GM19372 (cell line): ENCODE measurements around the gene OR2AK2.

ENCODE experiments used
- ATAC-seq: cut with Tn5 transposase; IDR thresholded peaks from one replicate; pipeline ENCODE4 v1.9.1; 2021; ENCODE audit warnings: mild to moderate bottlenecking, low read depth, moderate library complexity; ENCODE audit not compliant: unreplicated experiment

Gene OR2AK2, protein sequence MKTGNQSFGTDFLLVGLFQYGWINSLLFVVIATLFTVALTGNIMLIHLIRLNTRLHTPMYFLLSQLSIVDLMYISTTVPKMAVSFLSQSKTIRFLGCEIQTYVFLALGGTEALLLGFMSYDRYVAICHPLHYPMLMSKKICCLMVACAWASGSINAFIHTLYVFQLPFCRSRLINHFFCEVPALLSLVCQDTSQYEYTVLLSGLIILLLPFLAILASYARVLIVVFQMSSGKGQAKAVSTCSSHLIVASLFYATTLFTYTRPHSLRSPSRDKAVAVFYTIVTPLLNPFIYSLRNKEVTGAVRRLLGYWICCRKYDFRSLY

DNA sequence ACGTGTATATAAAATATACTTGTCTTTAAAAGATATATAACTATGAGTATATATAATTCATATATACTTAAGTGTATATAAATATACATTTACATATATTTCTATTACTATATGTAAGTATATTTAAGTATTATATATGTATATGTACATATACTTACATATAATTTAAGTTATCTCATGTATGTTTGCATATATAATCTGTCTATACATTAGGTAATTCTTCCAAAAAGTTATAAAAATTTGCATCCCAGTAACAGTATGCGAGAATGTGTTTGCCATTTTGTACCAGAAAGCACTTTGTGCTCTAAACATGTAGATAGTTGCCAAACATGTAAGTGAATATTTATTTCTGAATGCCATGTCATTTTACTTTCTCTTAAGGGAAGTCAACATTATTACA is at the start of gene OR2AK2:
Gene OR2AK2, plus strand, starts transcription at position 301 of the 400 bp plus-strand sequence. CDS start 144 bp downstream, outside the sequence.
- no peak for ATAC-seq

DNA sequence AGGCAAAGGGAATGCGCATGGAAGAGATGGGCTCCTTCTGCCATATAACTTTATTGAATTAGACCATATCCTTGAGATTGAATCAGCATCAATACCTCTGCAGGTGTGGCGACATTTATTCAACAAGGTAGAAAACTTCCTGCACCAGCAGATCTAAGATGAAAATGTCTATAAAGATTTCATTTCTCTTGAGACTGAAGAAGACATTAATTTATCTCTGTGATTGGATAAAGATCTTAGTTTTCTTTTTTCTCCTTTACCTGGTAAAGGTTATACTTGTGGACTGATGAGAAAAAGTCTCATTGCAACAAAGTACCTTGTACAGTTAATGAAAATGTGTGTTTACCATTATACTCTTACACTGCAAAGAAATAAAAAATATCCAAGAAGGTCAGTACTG is 45.1 kb upstream of the OR2AK2 start, which contains the start of gene OR2T8:
Gene OR2T8, plus strand, starts transcription at position 301 of the 400 bp plus-strand sequence. CDS start 766 bp downstream, outside the sequence.
- ATAC-seq = no peak

DNA sequence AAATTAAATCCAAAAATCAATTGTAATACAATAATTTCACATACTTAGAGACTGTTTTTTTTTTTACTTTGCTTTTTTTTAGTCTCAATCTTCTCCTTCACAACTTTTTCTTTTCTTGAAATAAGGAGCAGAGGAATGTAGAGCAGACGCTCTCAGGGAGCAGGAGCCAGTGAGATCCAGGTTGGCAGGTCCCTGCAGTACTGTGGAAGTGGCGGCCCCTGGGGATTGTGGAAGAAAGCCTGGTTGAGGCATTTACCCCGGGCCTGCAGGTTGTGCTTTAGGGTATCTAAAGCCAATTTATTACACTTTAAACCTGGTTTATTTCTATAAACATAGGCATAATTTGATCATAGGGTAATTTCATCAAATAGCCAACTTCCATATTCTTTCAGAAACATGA is 41.1 kb upstream of the OR2AK2 start:
- ATAC-seq = no peak

DNA sequence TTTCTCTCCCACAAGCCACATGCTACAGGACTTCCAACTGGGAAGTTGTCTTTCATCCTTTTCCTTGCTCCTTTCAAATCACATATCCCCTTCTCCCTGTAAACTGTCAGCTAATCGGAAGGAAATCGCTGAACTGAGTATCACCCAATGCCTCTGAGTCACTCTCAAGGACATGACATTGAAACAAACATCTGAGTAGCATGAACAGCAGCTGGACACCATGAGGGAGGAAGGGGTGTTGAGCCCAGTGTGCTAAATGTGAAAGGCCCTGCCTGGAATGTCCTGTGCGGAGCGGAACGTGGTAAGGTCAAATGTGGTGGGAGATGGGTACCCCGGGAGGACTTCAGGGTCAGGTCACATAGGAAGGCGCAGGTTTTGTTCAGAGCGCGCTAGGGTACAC is 40.2 kb upstream of the OR2AK2 start, which contains the start of gene OR2AJ1:
Gene OR2AJ1, plus strand, starts transcription at position 22 of the 400 bp plus-strand sequence. CDS start 8,880 bp downstream, outside the sequence.
- no peak for ATAC-seq

DNA sequence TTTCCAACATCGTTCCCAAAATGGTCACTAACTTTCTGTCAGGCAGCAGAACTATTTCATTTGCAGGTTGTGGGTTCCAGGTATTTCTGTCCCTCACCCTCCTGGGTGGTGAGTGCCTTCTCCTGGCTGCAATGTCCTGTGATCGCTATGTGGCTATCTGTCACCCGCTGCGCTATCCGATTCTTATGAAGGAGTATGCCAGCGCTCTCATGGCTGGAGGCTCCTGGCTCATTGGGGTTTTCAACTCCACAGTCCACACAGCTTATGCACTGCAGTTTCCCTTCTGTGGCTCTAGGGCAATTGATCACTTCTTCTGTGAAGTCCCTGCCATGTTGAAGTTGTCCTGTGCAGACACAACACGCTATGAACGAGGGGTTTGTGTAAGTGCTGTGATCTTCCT is 31.0 kb upstream of the OR2AK2 start:
- ATAC-seq = no peak

DNA sequence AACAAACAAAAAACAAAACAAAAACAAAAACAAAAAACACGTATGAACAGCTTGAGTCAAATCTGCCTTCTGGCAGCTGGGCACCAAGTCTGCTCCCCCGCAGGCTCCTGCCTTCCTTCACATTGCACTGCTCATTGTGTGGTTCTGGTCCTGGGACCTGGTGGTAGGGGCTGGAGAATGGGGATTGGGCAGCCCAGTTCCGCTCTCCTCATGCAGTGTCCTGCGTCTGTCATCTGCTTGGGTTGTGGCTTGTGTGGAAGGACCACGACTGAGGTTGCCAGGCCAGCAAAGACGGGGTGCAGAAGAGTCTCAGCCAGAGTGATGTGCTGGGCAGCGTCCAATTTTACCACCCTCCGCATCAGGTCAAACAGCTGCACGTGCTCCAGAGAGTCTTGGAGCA is 29.3 kb upstream of the OR2AK2 start:
- no peak for ATAC-seq

DNA sequence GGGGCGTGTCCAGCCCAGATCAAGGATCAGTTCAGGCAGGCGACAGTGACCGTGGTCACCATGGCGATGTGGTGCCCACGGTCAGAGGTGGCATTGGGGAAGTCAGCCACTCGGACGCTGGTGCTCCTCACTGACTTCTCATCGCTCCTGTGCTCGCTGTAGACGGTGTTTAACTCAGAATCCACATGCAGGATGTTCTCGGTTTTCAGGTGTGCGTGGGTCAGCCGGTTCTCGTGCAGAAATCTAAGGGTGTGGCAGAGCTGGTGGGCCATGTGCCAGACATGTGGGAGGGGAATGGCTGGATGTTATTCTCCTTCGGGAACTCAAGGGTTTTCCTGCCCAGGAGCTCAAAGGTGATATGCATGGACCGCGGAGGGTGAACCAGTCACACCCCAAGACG is 28.6 kb upstream of the OR2AK2 start:
- ATAC-seq = no peak

DNA sequence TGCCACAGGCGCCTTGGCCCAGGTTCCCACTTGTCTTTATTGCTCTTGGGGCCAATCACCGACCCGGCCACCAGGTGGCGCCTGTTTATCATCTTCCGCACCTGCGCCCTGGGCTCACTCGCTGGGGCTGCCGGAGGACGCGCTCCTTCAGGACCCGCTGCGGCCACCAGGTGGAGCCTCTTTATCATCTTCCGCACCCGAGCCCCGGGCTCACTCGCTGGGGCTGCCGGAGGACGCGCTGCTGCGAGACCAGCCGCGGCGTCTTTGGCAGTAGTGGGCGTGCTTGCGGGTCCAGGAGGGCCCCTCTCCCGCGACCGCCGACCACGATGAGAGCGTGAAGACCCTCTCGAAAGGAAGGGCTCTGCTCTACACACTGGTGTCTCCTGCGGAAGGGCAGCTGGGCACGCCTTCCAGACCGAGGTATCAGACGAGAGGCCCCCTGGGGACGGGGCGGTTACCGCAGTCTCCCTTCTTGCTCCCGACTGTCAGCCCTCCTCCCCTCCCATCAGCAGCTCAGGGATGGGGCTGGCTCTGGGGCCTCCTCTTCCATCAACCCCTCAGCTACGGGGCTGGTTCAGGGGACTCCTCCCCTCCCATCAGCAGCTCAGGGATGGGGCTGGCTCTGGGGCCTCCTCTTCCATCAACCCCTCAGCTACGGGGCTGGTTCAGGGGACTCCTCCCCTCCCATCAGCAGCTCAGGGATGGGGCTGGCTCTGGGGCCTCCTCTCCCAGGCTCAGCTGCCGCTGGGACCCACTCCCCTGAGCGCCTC is 27.9 kb upstream of the OR2AK2 start:
- peak; percentile 97 for ATAC-seq

DNA sequence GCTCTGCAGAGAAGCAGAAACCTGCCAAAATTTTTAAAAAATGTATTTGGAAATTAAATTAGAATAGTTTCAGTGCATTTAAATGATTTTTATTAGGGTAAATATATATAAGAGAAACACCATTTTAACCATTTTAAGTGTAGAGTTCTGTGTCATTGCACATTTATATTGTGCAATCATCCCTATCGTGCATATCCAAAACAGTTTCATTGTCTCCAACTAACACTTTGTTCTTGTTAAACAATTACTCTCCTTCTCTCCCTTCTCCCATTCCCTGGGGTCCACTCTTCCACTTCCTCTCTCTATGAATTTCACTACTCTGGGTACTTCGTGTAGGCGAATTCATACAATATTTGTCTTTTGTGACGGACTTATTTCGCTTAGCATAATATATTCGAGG is 22.4 kb upstream of the OR2AK2 start:
- no peak for ATAC-seq

DNA sequence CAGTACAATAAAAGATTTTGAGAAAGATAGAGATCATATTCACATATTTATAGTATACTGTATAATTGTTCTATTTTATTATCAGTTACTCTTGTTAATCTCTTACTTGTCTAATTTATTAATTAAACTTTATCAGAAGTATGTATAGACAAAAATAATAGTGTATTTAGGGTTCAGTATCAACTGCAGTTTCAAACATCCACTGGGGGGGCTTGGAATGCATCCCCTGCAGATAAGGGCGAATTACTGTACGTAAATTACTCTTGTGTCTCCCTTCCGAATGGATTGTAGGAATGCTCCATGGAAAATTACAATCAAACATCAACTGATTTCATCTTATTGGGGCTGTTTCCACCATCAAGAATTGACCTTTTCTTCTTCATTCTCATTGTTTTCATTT is 16.5 kb upstream of the OR2AK2 start, which contains the start of gene OR2L8:
Gene OR2L8, plus strand, starts transcription at position 301 of the 400 bp plus-strand sequence. Its CDS starts 0 bp downstream, at position 301.
- ATAC-seq = no peak

DNA sequence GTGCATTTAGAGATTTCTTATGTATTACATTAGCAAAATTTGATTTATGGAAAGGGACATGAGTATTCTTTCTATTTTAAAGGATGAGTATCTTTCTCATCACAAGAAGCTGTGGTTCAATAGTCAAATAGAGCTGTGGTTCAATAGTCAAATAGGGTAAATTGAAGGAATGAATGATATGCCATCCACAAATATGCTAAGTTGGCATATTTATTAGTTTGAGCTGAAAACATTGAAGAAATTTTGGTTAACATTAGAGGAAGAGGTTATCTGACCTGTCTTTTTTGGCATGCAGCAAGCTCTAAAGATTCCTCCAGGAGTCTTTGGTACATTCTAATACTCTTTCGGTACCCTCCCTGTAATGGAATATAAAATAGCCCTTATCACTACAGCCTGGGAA is 11.6 kb upstream of the OR2AK2 start:
- no peak for ATAC-seq

DNA sequence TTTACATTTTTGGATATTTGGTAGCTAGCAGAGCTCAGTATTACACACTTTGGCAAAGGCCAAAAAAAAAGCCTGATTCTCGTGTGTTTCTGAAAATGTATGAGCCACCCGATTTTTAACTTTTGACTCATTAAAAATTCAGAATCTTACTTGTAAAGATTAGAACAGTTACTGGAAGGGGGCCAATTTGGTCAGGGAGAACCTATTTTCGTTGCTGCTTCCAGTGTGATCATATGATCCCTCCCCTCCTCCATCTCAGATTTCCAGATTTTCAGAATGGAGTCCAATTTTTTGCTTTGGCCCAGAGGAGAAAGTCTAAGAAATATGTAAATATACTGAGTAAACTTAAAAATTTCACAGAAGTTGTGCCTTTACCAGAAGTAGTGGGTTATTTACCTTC is 3.2 kb upstream of the OR2AK2 start:
- no peak for ATAC-seq

DNA sequence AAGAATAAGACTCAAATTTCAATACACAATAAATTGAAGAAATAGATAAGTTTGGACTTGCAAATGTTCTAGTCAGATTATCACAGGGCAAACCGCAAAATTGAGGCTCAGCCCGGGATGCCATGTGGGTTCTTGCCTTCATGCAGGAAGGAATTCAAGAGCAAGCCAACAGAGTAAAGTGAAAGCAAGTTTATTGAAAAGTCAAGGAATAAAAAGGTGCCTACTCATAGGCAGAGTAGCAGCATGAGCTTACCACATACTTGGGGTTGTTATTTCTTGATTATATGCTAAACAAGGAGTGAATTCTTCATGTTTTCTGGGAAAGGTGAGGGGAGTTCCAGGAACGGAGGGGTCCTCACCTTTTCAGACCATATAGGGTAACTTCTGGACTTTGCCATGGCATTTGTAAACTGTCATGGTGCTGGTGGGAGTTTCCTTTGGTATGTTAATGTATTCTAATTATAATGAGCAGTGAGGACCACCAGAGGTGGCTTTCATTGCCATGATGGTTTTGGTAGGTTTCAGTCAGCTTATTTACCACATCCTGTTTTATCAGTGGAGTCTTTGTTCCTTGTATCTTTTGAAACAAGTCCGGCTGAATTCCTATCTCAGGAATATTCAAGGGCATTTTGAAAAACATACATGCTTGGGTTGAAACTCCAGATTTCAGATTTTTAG is 2.0 kb upstream of the OR2AK2 start:
- ATAC-seq = no peak

DNA sequence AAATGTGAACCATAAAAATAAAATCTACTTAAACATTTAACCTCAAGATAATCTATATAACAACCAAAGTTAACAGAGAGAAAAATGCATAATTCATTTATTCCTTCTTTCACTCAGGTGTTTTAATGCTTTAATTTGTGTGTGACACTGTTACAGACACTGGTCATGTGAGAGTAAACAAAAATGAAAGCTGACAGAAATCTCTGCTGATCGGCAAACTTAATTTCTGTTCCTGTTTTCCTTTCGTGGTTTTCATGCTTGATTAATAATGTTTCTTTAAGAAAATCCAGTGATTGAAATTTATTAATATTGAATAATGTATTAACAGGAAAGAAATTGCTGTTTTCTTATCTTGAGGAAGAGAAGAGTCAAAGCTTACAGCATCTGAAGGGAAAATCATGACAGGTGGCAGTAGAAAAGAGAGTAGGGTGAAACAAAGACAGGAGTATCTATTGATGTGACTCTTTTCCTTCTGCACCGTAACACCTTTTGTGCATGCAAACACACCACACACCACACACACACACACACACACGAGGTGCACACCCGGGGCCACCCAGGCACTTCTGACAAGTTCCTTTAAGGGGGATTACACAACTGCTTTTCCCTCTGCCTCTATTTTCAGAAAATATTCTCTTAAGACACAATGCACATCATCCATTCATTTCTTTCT is 1.6 kb downstream of the OR2AK2 start:
- no peak for ATAC-seq

DNA sequence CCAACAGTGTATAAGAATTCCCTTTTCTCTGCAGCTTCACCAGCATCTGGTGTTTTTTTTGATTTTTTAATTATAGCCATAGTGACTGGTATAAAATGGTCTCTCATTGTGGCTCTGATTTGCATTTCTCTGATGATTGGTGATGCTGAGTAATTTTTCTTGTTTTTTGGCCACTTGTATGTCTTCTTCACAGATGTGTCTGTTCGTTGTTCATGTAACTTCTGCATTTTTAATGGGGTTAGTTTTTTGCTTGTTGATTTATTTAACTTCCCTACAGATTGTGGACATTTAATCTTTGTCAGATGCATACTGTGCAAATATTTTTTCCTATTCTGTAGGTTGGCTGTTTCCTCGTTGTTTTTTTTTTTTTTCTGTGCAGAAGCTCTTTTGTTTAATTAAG is 28.0 kb downstream of the OR2AK2 start:
- ATAC-seq = no peak

DNA sequence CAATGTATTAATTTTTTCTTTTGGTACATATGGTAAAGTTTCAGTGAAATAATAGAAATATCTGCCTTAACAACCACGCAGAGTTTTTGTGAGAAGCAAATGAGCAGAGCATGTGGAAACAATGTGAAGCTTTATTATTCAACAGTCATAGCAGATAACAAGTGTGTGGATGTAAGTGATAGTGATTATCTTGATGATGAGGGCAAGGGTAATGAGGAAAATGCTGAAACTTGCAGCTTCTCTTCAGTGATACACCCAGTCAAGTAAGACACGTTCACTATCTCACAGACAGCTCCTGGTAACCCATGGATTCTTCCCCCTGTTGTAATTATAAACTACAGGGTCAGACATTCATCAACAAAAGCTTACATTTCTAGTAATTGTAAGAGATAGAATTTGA is 33.8 kb downstream of the OR2AK2 start:
- no peak for ATAC-seq

DNA sequence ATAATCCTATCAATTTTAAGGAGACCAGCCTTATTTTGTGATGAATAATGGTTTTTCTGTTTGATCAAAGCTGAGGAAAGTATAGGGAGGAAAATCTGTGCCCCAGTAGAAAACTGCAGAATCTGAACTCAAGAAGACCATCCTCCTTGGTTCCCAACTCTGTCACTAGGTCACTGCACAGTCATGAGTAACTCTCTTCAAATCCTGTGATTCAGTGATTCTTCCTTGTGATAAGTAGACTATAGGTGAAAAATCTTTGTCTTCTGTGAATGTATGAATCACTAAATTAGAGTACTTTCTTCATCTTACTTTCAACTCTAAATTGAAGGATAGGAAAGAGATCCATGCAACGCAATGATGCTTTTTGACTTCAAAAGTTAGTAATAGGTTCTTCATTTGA is 35.1 kb downstream of the OR2AK2 start:
- ATAC-seq = no peak

DNA sequence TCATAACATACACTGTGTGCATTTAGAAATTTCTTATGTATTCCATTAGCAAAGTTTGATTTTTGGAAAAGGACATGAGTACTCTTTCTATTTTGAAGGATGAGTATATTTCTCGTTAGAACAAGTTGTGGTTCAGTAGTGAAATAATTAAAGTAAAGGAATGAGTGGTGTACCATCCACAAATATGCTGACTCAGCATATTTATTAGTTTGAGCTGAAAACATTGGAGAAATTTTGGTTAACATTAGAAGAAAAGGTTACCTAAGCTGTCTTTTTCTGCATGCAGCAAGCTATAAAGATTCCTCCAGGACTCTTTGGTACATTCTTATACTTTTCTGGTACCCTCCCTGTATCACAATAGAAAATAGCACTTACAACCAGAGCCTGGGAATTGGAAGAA is 42.7 kb downstream of the OR2AK2 start:
- ATAC-seq = no peak

DNA sequence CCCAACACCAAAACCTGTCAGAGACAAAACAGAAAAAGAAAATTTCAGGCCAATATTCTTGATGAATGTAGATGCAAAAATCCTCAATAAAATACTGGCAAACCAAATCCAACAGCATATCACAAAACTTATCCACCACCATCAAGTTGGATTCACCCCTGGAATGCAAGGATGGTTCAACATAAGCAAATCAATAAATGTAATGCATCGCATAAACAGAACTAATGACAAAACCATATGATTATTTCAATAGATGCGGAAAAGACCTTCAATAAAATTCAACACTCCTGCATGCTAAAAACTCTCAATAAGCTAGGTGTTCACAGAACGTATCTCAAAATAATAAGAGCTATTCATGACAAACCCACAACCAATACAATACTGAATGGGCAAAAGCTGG is 44.6 kb downstream of the OR2AK2 start:
- no peak for ATAC-seq

DNA sequence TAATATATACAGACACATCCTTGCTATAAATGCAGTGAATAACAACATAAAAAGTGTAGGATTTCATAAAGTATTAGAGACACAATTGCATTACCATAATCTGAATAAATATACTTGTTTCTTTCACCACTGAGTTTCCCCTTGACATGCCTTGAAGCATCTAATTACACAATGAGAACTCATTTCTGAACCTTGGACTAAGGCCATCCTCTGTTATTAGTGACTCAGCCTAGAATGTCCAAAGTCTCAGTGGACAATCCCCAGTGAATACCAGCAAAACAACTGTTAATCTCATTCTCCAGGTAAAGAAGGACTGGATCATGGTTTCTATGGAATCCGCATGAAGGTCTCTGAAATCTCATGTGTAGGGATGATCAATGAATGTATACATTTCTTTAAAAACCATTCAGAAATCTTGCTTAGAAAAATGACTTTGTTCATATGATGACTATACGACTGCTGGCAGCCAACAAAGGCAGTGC is 48.2 kb downstream of the OR2AK2 start, which contains the start of gene OR2L5:
Gene OR2L5, plus strand, starts transcription at position 432 of the 482 bp plus-strand sequence. CDS start 8,288 bp downstream, outside the sequence.
- no peak for ATAC-seq
